ENCODE measurements around the gene PIP4K2C.

GRCh38 chr12:57579011-57579410 lies 12.0 kb upstream of the PIP4K2C start:
- TF ChIP-seq CTCF (conservative IDR thresholded peaks at IDR 0.05 in 1 of 2, IDR thresholded peaks at IDR 0.05 in 1 of 2; ENCODE audit: extremely low read depth in 1 of 2, insufficient read depth in 1 of 2, low read depth in 1 of 2, low read length in 2 of 2) = no peak
- no peak for TF ChIP-seq EZH2 (IDR thresholded peaks at IDR 0.05; ENCODE audit: borderline replicate concordance, low read length)
